Measurements from ENCODE around the gene MARK2.
"Not testable (repeated sequence)": the region's sequence is repeated elsewhere in the genome, so short reads cannot be mapped to it uniquely, and the experiment has no call there.

MARK2 gene

GRCh38 chr11:63838678-63839507, at the start of gene MARK2:
Gene MARK2, plus strand, starts transcription at chr11:63839110. Its CDS starts 397 bp downstream, at chr11:63839507.
- peak; percentile 99 for DNase-seq

DNA sequence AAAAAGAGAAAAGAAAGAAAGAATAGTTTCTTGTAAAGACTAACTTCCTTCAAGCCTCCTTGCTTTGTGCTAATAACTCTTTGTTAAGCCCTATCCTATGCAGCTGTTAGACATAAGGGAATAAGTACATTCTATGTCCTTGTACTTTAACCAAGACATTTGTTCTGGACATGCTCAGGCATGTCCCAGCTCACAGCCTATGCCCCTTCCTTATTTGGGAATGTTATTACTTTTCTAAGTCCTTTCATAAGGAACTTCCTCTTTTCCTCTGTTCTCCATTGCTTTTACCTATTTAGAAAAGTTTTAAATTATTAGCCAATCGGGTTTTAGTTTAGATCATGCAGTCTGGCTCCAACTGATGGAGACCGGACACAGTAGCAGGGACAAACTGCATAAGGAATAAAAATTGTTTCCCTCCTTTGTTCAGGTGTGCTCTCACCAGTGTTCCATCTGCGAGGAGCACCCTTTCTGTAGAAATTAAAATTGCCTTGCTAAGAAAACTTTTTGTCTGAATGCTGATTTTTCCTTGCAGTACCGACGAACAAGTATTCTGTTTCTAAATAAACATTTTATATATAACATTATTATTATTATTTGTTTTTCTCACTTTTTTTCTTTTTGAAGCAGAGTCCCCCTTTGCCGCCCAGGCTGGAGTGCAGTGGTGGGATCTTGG, 47.3 kb upstream of the MARK2 start:
- no peak for DNase-seq

- DNase-seq = no peak
Measured at GRCh38 chr11:63793161-63793560, 45.7 kb upstream of the MARK2 start.

DNA sequence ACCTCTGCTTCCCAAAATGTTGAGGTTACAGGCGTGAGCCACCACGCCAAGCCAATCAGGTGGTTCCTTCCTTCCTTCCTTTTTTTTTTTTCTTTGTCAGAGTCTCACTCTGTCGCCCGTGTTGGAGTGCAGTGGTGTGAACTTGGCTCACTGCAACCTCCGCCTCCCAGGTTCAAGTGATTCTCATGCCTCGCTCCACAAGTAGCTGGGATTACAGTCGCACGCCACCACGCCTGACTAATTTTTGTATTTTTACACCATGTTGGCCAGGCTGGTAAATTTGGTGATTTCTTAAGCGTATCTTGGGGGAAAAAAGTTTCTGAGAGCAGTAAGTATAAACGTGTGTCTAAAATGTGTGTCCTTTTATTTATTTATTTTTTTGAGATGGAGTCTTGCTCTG, 43.8 kb upstream of the MARK2 start:
- DNase-seq = no peak

- DNase-seq = no peak
Measured at GRCh38 chr11:63800921-63801320, 38.0 kb upstream of the MARK2 start.

DNA sequence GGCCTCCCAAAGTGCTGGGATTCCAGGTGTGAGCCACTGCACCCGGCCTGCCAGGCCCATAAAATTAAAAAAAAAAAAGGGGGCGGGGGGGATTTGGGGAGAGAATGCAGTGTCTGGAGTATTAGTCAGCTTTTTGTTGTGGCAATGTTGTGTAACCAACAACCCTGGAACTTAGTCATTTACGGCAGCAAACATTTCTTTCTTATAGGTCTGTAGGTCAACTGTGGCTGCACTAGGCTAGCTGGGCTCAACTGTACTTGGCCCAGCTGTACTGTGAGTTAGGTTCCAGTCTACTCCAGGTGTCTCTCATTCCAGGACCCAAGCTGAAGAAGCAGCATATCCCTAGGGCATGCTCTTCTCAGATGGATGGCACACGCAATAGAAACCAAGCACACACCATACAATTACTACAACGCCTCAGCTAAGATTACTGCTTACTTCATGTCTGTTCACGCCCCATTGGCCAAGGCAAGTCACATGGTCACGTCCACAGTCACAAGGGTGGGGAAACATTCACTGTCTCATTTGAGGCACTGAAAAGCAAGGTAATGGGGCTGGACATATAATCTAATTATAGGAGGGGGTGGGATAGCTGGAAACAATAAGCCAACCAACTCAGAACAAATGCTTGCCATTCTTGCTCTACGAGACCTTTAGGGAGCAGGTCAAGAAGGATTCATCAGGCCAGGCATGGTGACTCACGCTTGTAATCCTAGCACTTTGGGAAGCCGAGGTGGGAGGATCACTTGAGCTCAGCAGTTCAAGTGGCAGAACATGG, 36.1 kb upstream of the MARK2 start:
- DNase-seq = no peak

- DNase-seq = no peak
Measured at GRCh38 chr11:63804259-63804658, 34.7 kb upstream of the MARK2 start.

GRCh38 chr11:63805844-63806415, 33.0 kb upstream of the MARK2 start:
- no peak for DNase-seq

GRCh38 chr11:63810383-63810782, 28.5 kb upstream of the MARK2 start:
- DNase-seq = not testable (repeated sequence)

GRCh38 chr11:63811522-63811921, 27.4 kb upstream of the MARK2 start:
- DNase-seq = no peak

- peak; percentile 64 to 80 for DNase-seq
Measured at GRCh38 chr11:63813035-63813562, 25.8 kb upstream of the MARK2 start, which contains the start of gene SPINDOC. Gene SPINDOC, plus strand, starts transcription at chr11:63813456. Its CDS starts 231 bp downstream, at chr11:63813687.

- DNase-seq = peak; percentile 8 to 53
Measured at GRCh38 chr11:63813563-63814382, 25.1 kb upstream of the MARK2 start.

DNA sequence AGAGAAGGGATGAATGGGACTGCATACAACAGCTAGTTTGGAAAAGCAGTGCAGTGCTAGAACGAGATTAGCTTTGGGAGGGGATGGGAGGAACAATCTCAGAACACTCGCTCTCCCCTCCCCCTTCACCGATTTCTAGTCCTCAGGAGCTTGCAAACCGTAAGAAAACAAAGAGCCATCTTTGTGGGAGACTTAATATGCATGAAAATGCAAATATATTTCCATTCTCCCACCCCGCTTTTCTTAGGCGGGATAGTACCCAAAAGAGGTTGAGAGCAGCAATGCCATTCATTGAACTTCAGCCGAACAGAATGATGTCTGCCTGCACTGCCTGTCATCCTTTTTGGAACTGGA, 24.6 kb upstream of the MARK2 start:
- DNase-seq = no peak

GRCh38 chr11:63816166-63816565, 22.7 kb upstream of the MARK2 start:
- DNase-seq = no peak

- no peak for DNase-seq
Measured at GRCh38 chr11:63816732-63817131, 22.2 kb upstream of the MARK2 start.

DNA sequence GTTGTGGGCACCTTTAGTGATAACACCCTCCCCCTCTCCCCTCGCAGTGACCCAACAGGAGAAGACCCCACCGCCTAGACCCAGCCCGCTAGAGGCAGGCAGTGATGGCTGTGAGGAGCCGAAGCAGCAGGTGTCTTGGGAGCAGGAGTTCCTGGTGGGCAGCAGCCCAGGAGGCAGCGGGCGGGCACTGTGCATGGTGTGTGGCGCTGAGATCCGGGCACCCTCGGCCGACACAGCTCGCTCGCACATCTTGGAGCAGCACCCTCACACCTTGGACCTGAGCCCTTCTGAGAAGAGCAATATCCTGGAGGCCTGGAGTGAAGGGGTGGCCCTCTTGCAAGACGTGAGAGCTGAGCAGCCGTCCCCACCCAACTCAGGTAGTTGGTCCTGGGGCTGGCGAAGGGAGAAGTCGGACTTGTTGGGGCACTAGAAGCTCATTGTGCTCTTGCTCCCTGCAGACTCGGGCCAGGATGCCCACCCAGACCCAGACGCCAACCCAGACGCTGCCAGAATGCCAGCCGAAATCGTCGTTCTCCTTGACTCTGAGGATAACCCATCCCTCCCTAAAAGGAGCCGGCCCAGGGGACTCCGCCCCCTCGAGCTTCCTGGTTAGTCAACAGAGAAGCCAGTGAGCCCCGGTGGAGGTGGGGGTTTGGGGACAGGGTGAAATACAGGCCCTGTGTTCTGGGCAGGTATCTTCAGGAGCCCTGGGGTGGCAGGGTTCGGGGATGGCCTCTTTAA, 21.0 kb upstream of the MARK2 start:
- no peak for DNase-seq

DNA sequence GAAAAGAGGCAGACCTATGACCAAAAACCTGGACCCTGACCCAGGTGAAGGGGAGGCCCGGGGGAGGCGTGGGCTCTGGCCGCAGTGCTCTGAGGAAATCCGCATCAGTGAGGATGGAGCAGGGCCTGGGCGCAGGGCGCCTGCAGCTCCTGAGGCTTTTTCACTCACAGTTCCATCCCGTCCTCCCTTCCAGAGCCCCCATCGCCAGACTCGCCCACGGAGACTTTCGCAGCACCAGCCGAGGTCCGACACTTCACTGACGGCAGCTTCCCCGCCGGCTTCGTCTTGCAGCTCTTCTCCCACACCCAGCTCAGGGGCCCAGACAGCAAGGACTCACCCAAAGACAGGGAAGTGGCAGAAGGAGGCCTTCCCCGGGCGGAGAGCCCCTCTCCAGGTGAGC, 20.3 kb upstream of the MARK2 start:
- DNase-seq = no peak

- no peak for DNase-seq
Measured at GRCh38 chr11:63821411-63821810, 17.5 kb upstream of the MARK2 start.

DNA sequence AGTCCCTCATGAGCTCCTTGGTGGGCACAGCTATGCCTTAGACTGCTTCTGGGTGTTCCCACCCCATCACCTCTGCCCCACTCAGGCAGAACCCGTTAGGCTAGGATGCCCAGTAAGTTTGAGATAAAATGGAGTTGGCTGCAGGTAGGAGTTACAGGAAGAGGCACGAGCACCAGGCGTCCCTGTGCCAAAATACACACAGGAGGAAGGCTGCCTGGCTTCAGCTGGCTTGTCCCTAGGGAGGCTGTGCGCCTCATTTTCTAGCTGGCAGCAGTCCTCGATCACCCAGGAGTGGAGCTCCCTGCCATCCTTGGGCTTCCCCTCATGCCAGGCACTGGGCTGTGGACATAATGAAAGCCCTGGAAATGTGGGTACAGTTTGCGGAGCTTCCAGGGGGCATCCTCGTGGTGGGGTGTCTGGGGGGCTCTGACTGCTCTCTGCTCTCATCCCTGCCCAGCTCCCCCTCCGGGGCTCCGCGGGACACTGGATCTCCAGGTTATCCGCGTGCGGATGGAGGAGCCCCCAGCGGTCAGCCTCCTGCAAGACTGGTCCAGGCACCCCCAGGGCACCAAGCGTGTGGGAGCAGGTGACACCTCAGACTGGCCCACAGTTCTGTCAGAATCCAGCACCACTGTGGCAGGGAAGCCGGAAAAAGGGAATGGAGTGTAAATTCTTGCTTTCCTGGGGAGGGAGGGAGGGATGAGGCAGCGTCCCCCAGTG, 12.3 kb upstream of the MARK2 start:
- DNase-seq = no peak

DNA sequence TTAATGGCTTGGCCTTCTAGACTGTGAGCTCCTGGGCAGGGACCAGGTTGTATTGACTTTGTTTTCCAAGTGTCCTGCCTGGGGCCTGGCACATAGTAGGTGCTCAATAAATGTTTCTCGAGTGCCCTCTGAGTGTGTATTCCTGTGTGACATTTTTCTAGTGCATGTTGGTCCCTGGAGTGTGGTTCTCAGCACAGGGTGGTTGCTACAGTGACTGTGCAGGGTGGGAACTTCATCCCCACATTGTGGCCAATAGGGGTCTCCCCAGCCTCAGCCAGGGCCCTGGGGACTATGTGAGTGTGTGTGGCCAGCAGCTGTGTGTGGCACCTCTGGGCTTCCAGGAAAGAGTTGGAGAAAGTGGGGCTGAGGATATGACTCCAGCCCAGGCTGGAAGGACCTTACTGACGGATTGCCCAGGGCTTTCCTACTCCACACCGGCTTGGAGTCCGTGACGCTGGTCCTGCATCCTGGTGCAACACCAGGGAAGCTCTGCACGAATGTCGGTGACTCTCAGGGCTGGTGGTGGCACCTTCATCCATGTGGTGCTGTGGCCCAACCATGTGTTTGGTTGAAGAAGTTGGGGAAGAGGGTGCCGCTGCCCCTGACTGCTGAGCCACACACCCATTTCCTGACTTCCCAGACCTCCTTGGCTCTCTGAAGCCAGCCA, 9.0 kb upstream of the MARK2 start:
- DNase-seq = no peak

All from hippocampal formation (tissue), 2 donors.